SK-N-SH (cell line): ENCODE measurements around the gene GGA2. TPM values are rescaled to one million over a fixed set of nuclear protein-coding genes. Genes with fewer than 3 reads are reported as not detected.

Source experiments
- CTCF ChIA-PET: fragments of 300-600, 350-600 bp; formaldehyde crosslinking; extraction: SDS; loops from one replicate; lab custom pipeline; 2021; lab: Yijun Ruan, JAX
- POLR2A ChIA-PET: fragments of 350-600 bp; sonication (Branson Sonifier 250); formaldehyde crosslinking; extraction: SDS; loops from one replicate; lab custom pipeline; 2020; ENCODE audit warnings: antibody characterized with exemption, inconsistent platforms; lab: Yijun Ruan, JAX
- DNase-seq: peaks from one replicate; pipeline ENCODE4 v3.0.0; 2012
- H2AFZ ChIP-seq: fragments of 200-600 bp; sonication (generic); 2 replicates; pipeline ENCODE4 v1.8.1; 2016; ENCODE audit warnings: antibody characterized with exemption, mild to moderate bottlenecking, low read depth
- H3F3A ChIP-seq: fragments of 200-600 bp; sonication (generic); replicated peaks from 2 replicates; pipeline ENCODE3; 2016; ENCODE audit warnings: antibody characterized with exemption, mild to moderate bottlenecking; ENCODE audit not compliant: insufficient read depth
- H3K27ac ChIP-seq, 2 experiments: fragments of 200-500 bp in 1 of 2; fragments of 200-600 bp in 1 of 2; sonication (Bioruptor generic) in 1 of 2; sonication (generic), shearing (Covaris generic) in 1 of 2; 2 replicates each; pipeline versions ENCODE4 v1.5.1 to v1.6.1; 2014 to 2016; ENCODE audit warnings: low read depth in 2 of 2, inconsistent platforms in 1 of 2, low read length in 1 of 2, mild to moderate bottlenecking in 1 of 2, mixed read lengths in 1 of 2
- H3K27me3 ChIP-seq: fragments of 200-600 bp; sonication (generic), shearing (Covaris generic); 2 replicates; pipeline ENCODE4 v1.6.1; 2016; ENCODE audit warnings: mixed run types; ENCODE audit not compliant: insufficient read depth
- H3K36me3 ChIP-seq, 2 experiments: fragments of 200-500 bp in 1 of 2; fragments of 200-600 bp in 1 of 2; sonication (Bioruptor generic) in 1 of 2; sonication (generic) in 1 of 2; replicated peaks in 1 of 2; 2 replicates each; pipeline versions ENCODE3 to v1.5.1; 2014 to 2016; ENCODE audit warnings: low read length in 1 of 2, mild to moderate bottlenecking in 1 of 2; ENCODE audit not compliant: insufficient read depth in 2 of 2, control insufficient read depth in 1 of 2
- H3K4me1 ChIP-seq, 2 experiments: fragments of 200-500 bp in 1 of 2; fragments of 200-600 bp in 1 of 2; sonication (Bioruptor generic) in 1 of 2; sonication (generic), shearing (Covaris generic) in 1 of 2; 2 replicates each; pipeline versions ENCODE4 v1.5.1 to v1.6.1; 2014 to 2016; ENCODE audit warnings: low read depth in 1 of 2, low read length in 1 of 2, mixed run types in 1 of 2; ENCODE audit not compliant: insufficient read depth in 2 of 2, control insufficient read depth in 1 of 2
- H3K4me2 ChIP-seq: fragments of 200-600 bp; sonication (generic), shearing (Covaris generic); 2 replicates; pipeline ENCODE4 v1.6.1; 2017; ENCODE audit warnings: mixed run types
- H3K4me3 ChIP-seq, 2 experiments: fragments of 200-500 bp in 1 of 2; fragments of 200-600 bp in 1 of 2; sonication (Bioruptor generic) in 1 of 2; sonication (generic), shearing (Covaris generic) in 1 of 2; 2 replicates each; pipeline versions ENCODE4 v1.5.1 to v1.8.1; 2014 to 2016; ENCODE audit warnings: low read depth in 2 of 2, inconsistent platforms in 1 of 2, low read length in 1 of 2, mild to moderate bottlenecking in 1 of 2, mixed read lengths in 1 of 2, moderate library complexity in 1 of 2
- H3K79me2 ChIP-seq: fragments of 200-600 bp; sonication (generic); 2 replicates; pipeline ENCODE4 v1.8.1; 2017; ENCODE audit warnings: mild to moderate bottlenecking; ENCODE audit not compliant: insufficient read depth
- H3K9ac ChIP-seq: fragments of 200-600 bp; sonication (generic); 2 replicates; pipeline ENCODE4 v1.6.1; 2017; ENCODE audit warnings: mixed run types
- H3K9me2 ChIP-seq: fragments of 200-600 bp; sonication (generic); 2 replicates; pipeline ENCODE4 v1.6.1; 2017; ENCODE audit warnings: mixed run types
- H3K9me3 ChIP-seq: fragments of 200-600 bp; sonication (generic); 2 replicates; pipeline ENCODE4 v1.6.1; 2017; ENCODE audit warnings: mixed run types, mild to moderate bottlenecking, moderate library complexity
- H4K20me1 ChIP-seq: fragments of 200-600 bp; sonication (generic); 2 replicates; pipeline ENCODE4 v1.6.1; 2017; ENCODE audit warnings: mild to moderate bottlenecking, mixed run types; ENCODE audit not compliant: insufficient read depth
- CHD2 ChIP-seq: fragments of 150-350 bp; IDR thresholded peaks from 2 replicates; pipeline ENCODE4 v1.6.1; 2018; ENCODE audit warnings: low read length; ENCODE audit not compliant: partially characterized antibody
- ELF1 ChIP-seq: IDR thresholded peaks from 2 replicates; pipeline ENCODE4 v1.4.0; 2012
- EP300 ChIP-seq, 2 experiments: IDR thresholded peaks; 2 replicates each; pipeline versions ENCODE4 v1.4.0 to v1.6.1; 2012; ENCODE audit warnings: borderline replicate concordance in 1 of 2, low read depth in 1 of 2, low read length in 1 of 2
- FOSL2 ChIP-seq: IDR thresholded peaks from 2 replicates; pipeline ENCODE4 v1.4.0; 2012; ENCODE audit warnings: low read depth, mild to moderate bottlenecking, moderate library complexity, borderline replicate concordance
- FOXJ3 ChIP-seq: sonication (generic); formaldehyde crosslinking; IDR thresholded peaks from 2 replicates; pipeline ENCODE4 v1.5.1; 2020; ENCODE audit warnings: mild to moderate bottlenecking, missing genetic modification reagents
- FOXM1 ChIP-seq: IDR thresholded peaks from 2 replicates; pipeline ENCODE4 v1.4.0; 2012; ENCODE audit warnings: low read depth, mild to moderate bottlenecking
- GATA2 ChIP-seq: sonication (generic); formaldehyde crosslinking; IDR thresholded peaks from 2 replicates; pipeline ENCODE4 v1.5.0; 2020; ENCODE audit warnings: mild to moderate bottlenecking, missing genetic modification reagents
- MEF2A ChIP-seq: IDR thresholded peaks from 2 replicates; pipeline ENCODE4 v1.4.0; 2012; ENCODE audit warnings: low read depth, borderline replicate concordance
- NRF1 ChIP-seq: IDR thresholded peaks from 2 replicates; pipeline ENCODE4 v1.6.1; 2012; ENCODE audit warnings: low read depth, mild to moderate bottlenecking, low read length
- PBX3 ChIP-seq: IDR thresholded peaks from 2 replicates; pipeline ENCODE4; 2012
- RAD21 ChIP-seq: IDR thresholded peaks from 2 replicates; pipeline ENCODE4 v1.6.1; 2012; ENCODE audit warnings: mild to moderate bottlenecking, low read length
- RCOR1 ChIP-seq: fragments of 150-350 bp; IDR thresholded peaks from 2 replicates; pipeline ENCODE4 v1.6.1; 2017; ENCODE audit warnings: antibody characterized with exemption, low read length
- RFX5 ChIP-seq: IDR thresholded peaks from 2 replicates; pipeline ENCODE4 v1.6.1; 2012; ENCODE audit warnings: mild to moderate bottlenecking, improper control_type of control experiment, low read length
- SIN3A ChIP-seq: IDR thresholded peaks from 2 replicates; pipeline ENCODE4 v1.6.1; 2012; ENCODE audit warnings: low read depth, mild to moderate bottlenecking, low read length, moderate library complexity, borderline replicate concordance
- SMC3 ChIP-seq: IDR thresholded peaks from 2 replicates; pipeline ENCODE4 v1.6.1; 2012; ENCODE audit warnings: low read depth, low read length, improper control_type of control experiment
- TAF1 ChIP-seq: IDR thresholded peaks from 2 replicates; pipeline ENCODE4 v1.6.1; 2012; ENCODE audit warnings: low read depth, mild to moderate bottlenecking, low read length, moderate library complexity, borderline replicate concordance
- USF2 ChIP-seq: fragments of 150-350 bp; IDR thresholded peaks from 2 replicates; pipeline ENCODE4 v1.6.1; 2017; ENCODE audit warnings: antibody characterized with exemption, low read length, low read depth, borderline replicate concordance
- YY1 ChIP-seq: IDR thresholded peaks from 2 replicates; pipeline ENCODE4 v1.4.0; 2012; ENCODE audit warnings: low read depth, mild to moderate bottlenecking
- WGBS: methylation state at CpG from one replicate; pipeline ENCODE4 v1.1.6; 2017; ENCODE audit warnings: low lambda C conversion rate; 5-methylcytosine and 5-hydroxymethylcytosine counted together
- polyA plus RNA-seq, 3 experiments: library from polyadenylated mRNA; depleted of rRNA; stranded (reverse); fragments of >200 nt; gene quantifications; 2 replicates each; pipeline ENCODE4 v1.2.3, GENCODE V29; 2012
- TF ChIP-seq, protein P1 (sequence below): IDR thresholded peaks from 2 replicates; pipeline ENCODE4 v1.4.0; 2012; ENCODE audit warnings: low read depth, borderline replicate concordance

GGA2 gene
- polyA plus RNA-seq, 1 of the 3 experiments (the other 2 are of a cell fraction): 23.4 TPM

- no peak for TF ChIP-seq NRF1
- TF ChIP-seq FOSL2: no peak
- no peak for TF ChIP-seq CHD2
- TF ChIP-seq, all 33 proteins: peak for 0
Observed at GRCh38 chr16:23538919-23539278, 28.6 kb upstream of the GGA2 start (continued).

DNA sequence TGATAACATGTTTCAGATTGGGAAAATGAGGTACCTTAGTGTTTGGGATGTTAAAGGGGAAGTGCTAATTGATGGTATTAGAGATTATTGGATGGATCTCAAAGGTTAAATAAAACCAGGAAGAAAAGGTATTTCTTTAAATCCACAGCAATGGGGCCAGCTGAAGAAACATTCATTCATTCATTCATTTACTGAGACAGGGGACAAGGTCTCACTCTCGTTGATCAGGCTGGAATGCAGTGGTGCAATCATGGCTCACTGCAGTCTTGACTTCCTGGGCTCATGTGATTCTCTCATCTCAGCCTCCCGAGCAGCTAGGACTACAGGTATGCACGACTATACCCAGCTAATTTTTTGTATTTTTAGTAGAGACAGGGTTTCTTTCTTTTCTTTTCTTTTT is 27.1 kb upstream of the GGA2 start:
- Histone ChIP-seq H3K27ac (no peak overlapping the region), H2AFZ (no peak overlapping the region), H3K27me3 (no peaks in the 10 kb centered on the region), H3F3A (peaks cover 15% of the 10 kb centered on the region), H3K79me2 (no peaks in the 10 kb centered on the region), H3K9me3 (no peaks in the 10 kb centered on the region), H3K36me3 (peaks cover 25 to 49% of the 10 kb centered on the region in 2 experiments), H3K4me3 (no peak overlapping the region), H3K9ac (no peak overlapping the region), H4K20me1 (no peaks in the 10 kb centered on the region), H3K4me1 (peaks cover 0 to 16% of the 10 kb centered on the region in 2 experiments; a peak in 1 of 4 replicates), H3K4me2 (no peak overlapping the region), H3K9me2 (no peaks in the 10 kb centered on the region)
- TF ChIP-seq FOXJ3 (CRISPR knock-in tag) (no peak), RFX5 (no peak), MEF2A (no peak), ELF1 (no peak), SMC3 (no peak), GATA2 (CRISPR knock-in tag) (no peak), TAF1 (no peak), SIN3A (no peak), FOXM1 (no peak), RAD21 (no peak), EP300 (IDR thresholded peaks at IDR 0.05; ENCODE audit: borderline replicate concordance in 1 of 2, low read depth in 1 of 2, low read length in 1 of 2) (no peak), CHD2 (no peak), RCOR1 (no peak), PBX3 (no peak), YY1 (no peak), USF2 (no peak), NRF1 (no peak)
- TF ChIP-seq, protein P1, sequence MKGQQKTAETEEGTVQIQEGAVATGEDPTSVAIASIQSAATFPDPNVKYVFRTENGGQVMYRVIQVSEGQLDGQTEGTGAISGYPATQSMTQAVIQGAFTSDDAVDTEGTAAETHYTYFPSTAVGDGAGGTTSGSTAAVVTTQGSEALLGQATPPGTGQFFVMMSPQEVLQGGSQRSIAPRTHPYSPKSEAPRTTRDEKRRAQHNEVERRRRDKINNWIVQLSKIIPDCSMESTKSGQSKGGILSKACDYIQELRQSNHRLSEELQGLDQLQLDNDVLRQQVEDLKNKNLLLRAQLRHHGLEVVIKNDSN: no peak
- POLR2A ChIA-PET: no interaction called here
- 72% methylated on average over 3 of the region's 3 CpGs for WGBS
- DNase-seq: no peak
- CTCF ChIA-PET: no interaction called here
